HG03575 (cell line): ENCODE measurements around the gene NQO2.
"Not testable (repeated sequence)": the region's sequence is repeated elsewhere in the genome, so short reads cannot be mapped to it uniquely, and the experiment has no call there.

Source experiments
- ATAC-seq: cut with Tn5 transposase; IDR thresholded peaks from one replicate; pipeline ENCODE4 v1.9.1; 2021; ENCODE audit not compliant: unreplicated experiment, insufficient number of reproducible peaks, low FRiP score; ENCODE audit errors: extremely low read depth

NQO2 gene

GRCh38 chr6:3026791-3027626 lies 27.3 kb downstream of the NQO2 start:
- peak; percentile 42 for ATAC-seq

GRCh38 chr6:3028156-3028555 lies 28.5 kb downstream of the NQO2 start:
- ATAC-seq = not testable (repeated sequence)

GRCh38 chr6:3031857-3032640 lies 32.4 kb downstream of the NQO2 start:
- ATAC-seq = no peak

GRCh38 chr6:3032986-3033385 lies 33.3 kb downstream of the NQO2 start:
- ATAC-seq = no peak

- ATAC-seq = no peak
Observed at GRCh38 chr6:3033652-3034051, 34.0 kb downstream of the NQO2 start.

- no peak for ATAC-seq
Observed at GRCh38 chr6:3035397-3035796, 35.7 kb downstream of the NQO2 start.

GRCh38 chr6:3036861-3037637 lies 37.4 kb downstream of the NQO2 start:
- ATAC-seq = no peak

- ATAC-seq = no peak
Observed at GRCh38 chr6:3037638-3038365, 38.1 kb downstream of the NQO2 start.

GRCh38 chr6:3039384-3039783 lies 39.7 kb downstream of the NQO2 start:
- no peak for ATAC-seq

GRCh38 chr6:3041147-3041546 lies 41.5 kb downstream of the NQO2 start:
- no peak for ATAC-seq

- no peak for ATAC-seq
Observed at GRCh38 chr6:3041606-3042005, 41.9 kb downstream of the NQO2 start.

GRCh38 chr6:3045369-3045768 lies 45.7 kb downstream of the NQO2 start:
- ATAC-seq = no peak

GRCh38 chr6:3045777-3046176 lies 46.1 kb downstream of the NQO2 start:
- ATAC-seq = no peak

GRCh38 chr6:3046295-3046694 lies 46.6 kb downstream of the NQO2 start:
- ATAC-seq = no peak

- ATAC-seq = not testable (repeated sequence)
Observed at GRCh38 chr6:3048009-3048408, 48.3 kb downstream of the NQO2 start.

- no peak for ATAC-seq
Observed at GRCh38 chr6:3052481-3053230, 53.0 kb downstream of the NQO2 start.

GRCh38 chr6:3053231-3053508 lies 53.5 kb downstream of the NQO2 start:
- ATAC-seq = no peak
